Fibroblast of villous mesenchyme (primary cell): Measurements from ENCODE around the gene ADTRP. TPM values are rescaled to one million over a fixed set of nuclear protein-coding genes. Genes with fewer than 3 reads are reported as not detected.
A peak's percentile ranks its signal among the peaks of the same experiment; 100 is the strongest.
"Not testable (repeated sequence)": the region's sequence is repeated elsewhere in the genome, so short reads cannot be mapped to it uniquely, and the experiment has no call there.

Experiments
- DNase-seq: peaks from one replicate; pipeline ENCODE4 v3.0.0-alpha.2; 2010; ENCODE audit warnings: low read depth
- H3K4me3 ChIP-seq: 2 replicates; pipeline ENCODE4 v1.5.1; 2011; ENCODE audit warnings: low read depth, mild to moderate bottlenecking, low read length
- total RNA-seq: library from RNA; depleted of rRNA; stranded (reverse); fragments of >200 nt; gene quantifications from 2 replicates; pipeline ENCODE4 v1.2.3, GENCODE V29; 2012
- TF ChIP-seq, protein P1 (sequence below): IDR thresholded peaks from 2 replicates; pipeline ENCODE4 v1.5.1; 2012; ENCODE audit warnings: low read depth, mild to moderate bottlenecking, low read length; ENCODE audit not compliant: insufficient read depth

ADTRP gene
- total RNA-seq, 1 donor: 1.3 TPM

DNA sequence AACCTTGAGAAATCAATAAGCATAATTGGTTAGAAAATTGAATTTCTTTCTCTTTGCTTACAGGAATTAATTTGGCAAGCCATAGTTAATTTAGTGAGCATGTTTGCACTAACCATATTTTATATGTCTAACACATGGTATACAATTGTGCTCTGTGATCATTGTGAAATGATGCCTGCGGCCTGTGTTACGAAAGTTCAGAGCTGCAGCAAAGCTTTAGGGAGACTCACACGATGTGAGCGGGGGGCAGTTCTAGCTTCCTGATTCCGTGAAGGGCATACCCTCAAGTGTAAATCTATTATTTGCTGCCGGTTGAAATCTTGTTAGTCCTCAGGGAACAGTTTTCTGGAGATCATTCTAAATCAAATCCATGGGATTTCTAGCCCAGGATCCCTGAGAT, 25.5 kb upstream of the ADTRP start:
- TF ChIP-seq, protein P1, sequence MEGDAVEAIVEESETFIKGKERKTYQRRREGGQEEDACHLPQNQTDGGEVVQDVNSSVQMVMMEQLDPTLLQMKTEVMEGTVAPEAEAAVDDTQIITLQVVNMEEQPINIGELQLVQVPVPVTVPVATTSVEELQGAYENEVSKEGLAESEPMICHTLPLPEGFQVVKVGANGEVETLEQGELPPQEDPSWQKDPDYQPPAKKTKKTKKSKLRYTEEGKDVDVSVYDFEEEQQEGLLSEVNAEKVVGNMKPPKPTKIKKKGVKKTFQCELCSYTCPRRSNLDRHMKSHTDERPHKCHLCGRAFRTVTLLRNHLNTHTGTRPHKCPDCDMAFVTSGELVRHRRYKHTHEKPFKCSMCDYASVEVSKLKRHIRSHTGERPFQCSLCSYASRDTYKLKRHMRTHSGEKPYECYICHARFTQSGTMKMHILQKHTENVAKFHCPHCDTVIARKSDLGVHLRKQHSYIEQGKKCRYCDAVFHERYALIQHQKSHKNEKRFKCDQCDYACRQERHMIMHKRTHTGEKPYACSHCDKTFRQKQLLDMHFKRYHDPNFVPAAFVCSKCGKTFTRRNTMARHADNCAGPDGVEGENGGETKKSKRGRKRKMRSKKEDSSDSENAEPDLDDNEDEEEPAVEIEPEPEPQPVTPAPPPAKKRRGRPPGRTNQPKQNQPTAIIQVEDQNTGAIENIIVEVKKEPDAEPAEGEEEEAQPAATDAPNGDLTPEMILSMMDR: no peak
- H3K4me3 ChIP-seq: no peak overlapping the region
- DNase-seq: peak; percentile 36

DNA sequence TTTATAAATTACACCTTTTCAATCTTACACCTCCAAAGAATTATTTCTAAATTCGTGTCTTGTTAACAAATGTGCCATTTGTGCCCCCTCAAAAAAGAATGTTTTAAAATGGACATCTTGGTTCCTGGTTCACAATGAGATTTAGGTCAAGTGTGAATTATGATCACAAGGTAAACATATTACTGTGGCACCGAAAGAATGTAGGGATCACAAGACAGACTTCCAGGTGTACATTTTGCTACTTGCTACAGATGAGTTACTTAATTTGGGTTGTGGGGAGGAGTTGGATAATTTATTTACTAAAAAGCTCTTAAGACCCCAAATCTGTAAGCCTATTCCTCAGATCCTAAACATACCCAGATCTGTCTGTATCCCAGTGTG, 25.0 kb upstream of the ADTRP start:
- no peak for DNase-seq
- H3K4me3 ChIP-seq: no peak overlapping the region
- TF ChIP-seq, protein P1: no peak

DNA sequence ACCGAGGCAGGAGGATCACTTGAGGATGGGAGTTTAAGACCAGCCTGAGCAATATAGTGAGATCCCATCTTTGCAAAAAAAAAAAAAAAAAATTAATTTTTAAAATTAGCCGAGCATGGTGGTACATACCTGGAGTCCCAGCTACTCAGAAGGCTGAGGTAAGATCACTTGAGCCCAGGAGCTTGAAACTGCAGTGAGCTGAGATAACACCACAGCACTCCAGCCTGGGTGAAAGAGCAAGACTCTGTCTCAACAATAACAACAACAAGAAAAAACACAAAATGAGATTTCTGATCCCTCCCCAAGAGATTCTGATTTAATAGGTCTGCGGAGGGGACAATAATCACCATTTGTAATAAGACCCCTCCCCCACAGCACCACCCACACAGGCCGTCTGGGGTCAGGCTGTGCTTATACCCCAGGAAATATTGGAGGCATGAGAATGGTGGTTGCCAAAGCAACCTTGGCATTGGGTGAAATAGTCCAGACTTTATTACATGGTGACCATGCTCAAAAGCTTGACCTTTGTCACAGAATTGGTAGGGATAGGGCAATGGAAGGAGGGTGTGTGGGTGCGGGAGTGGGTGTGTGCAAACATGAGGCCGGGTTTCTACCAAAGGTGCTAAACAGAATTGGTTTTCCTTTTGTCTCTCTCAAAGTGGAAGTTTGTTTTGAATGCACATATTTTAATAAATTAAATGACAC, 24.4 kb upstream of the ADTRP start:
- TF ChIP-seq, protein P1: no peak
- no peak overlapping the region for H3K4me3 ChIP-seq
- no peak for DNase-seq

DNA sequence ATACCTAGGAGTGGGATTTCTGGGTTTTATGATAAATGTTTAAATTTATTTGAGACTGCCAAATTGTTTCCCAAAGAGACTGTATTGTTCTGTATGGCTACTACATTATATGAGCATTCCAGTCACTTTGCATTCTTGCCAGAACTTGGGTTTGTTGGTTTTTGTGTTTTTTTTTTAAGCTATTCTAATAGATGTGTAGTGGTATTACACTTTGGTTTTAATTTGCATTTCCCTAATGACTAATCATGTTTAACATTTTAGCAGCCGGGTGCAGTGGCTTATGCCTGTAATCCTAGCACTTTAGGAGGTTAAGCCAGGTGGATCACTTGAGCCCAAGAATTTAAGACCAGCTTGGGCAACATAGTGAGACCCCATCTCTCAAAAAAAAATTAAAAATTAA, 21.9 kb upstream of the ADTRP start:
- not testable (repeated sequence) for DNase-seq, H3K4me3 ChIP-seq

DNA sequence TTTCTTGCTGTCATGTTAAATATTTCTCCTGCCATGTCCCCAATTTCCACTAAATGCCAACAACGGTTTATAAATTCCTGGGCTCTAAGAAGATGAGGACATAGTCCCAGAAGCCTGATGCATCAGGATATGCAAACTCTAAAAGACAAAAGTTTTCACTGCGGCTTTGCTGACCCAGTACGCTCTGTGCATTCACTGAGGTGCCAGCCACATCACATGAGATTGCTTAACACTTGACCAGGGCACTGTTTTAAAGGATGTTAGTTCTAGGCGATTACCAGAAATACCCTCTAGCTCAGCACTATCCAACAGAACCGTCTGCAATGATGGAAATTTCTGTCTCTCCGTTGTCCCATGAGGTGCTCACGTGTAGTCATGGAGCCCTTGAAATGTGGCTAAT, 19.9 kb upstream of the ADTRP start:
- no peak overlapping the region for H3K4me3 ChIP-seq
- DNase-seq: no peak
- TF ChIP-seq, protein P1: no peak

DNA sequence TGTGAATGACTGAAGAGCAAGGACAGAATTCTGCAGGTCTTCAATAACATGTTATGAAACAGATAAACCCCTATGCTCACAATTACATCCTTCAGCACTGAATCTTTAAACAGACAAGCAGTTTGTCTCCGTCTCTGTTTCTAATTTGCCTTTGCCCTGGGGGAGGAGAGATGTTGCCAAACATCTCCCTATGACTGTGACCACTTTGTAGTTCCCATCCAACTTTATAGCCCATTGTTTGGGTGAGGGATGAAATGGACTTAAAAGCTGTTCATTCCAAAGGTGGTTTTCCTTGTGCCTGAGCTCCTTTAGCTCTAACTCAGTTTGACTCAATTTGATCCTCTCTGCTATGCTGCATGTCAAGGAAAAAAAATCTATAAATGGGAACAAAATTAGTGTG, 19.5 kb upstream of the ADTRP start:
- TF ChIP-seq, protein P1: no peak
- H3K4me3 ChIP-seq: no peak overlapping the region
- peak; percentile 14 for DNase-seq

DNA sequence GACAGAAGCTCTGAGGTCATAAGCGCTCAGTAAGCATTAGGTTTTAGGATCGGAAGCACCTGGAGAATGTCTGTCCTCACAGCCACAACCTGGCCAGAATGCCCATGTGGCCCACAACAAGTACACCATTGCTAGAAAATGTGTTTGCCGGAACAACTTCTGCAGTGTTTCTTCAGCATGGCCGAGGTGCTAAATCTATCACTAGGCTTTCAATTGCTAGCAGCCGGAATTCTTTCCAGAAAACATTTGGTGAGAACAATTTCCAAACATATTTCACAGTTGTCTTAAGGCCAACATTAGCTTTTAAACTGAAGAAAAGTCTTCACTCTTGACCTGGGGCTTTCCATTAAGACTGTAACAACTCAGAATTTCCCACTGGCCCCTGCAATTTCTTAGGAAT, 18.2 kb upstream of the ADTRP start:
- no peak overlapping the region for H3K4me3 ChIP-seq
- TF ChIP-seq, protein P1: no peak
- no peak for DNase-seq
